ENCODE measurements around the gene CNTNAP5.

Gene CNTNAP5

DNA sequence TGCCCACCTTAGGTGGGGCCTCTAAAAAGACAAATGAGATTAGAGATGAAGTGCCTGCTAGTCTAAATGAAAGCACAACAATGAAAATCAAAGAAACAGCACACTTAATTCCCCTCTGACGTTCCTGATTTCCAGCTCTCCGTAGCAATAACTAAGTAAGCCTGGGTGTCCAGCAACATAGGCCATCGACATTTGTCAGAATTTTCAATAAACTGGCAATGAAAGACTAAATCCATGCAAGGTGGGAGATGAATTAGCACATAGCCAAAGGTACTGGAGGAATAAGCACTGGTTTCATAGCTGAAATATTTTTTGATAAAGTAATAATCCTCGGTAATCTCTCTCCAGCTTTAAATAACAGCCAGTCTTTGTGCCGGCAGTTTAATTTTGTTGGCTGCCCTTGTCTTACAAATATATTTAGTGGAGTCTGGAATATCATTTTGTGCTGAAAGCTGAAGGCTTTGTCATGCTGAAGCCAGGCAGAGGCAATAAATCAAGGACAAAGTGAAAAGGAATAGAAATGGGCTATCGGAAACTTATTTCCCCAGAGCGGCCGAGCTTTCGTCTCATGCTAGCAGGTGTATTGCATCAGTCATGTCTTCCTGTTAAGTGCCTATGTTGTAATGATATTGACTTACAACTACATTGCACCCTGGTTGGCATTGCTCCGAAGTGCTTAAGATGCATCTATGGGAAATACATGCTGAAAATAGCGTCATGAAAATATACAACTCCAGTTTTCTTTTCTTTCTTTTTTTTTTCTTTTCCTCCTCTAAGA, 790.1 kb downstream of the CNTNAP5 start:
- Histone ChIP-seq H3K9ac (ENCODE audit: low read length) (no peak overlapping the region), H3K27me3 (ENCODE audit: insufficient read depth, low read length, poor library complexity) (no peaks in the 10 kb centered on the region), H3K27ac (ENCODE audit: low read depth, low read length) (no peak overlapping the region), H3K36me3 (ENCODE audit: control insufficient read depth, insufficient read depth, low read length) (no peaks in the 10 kb centered on the region), H4K8ac (ENCODE audit: low read depth, low read length) (no peak overlapping the region), H3K56ac (ENCODE audit: low read length) (no peak overlapping the region), H2BK15ac (replicated peaks; ENCODE audit: low read depth) (no peak overlapping the region), H4K5ac (ENCODE audit: low read length) (no peak overlapping the region), H2BK5ac (ENCODE audit: low read length) (no peak overlapping the region), H3K4me3 (ENCODE audit: low read length) (no peak overlapping the region), H3K4me1 (ENCODE audit: control insufficient read depth, low read depth, low read length) (no peaks in the 10 kb centered on the region), H3K4ac (ENCODE audit: low read depth, low read length) (no peak overlapping the region), H3K79me2 (ENCODE audit: control insufficient read depth, insufficient read depth, low read length) (no peaks in the 10 kb centered on the region), H3K18ac (ENCODE audit: low read length) (no peak overlapping the region), H3K4me2 (ENCODE audit: low read length) (no peak overlapping the region), H2BK120ac (ENCODE audit: low read depth, low read length) (no peak overlapping the region), H3K79me1 (ENCODE audit: low read length) (no peaks in the 10 kb centered on the region), H2AK5ac (ENCODE audit: low read length) (no peak overlapping the region), H3K23ac (ENCODE audit: low read length) (no peak overlapping the region)
- DNase-seq, result no peak
- no CpG with 5 or more reads among the region's 11 CpGs for WGBS (ENCODE audit: extremely low coverage, insufficient coverage, low lambda C conversion rate)

DNA sequence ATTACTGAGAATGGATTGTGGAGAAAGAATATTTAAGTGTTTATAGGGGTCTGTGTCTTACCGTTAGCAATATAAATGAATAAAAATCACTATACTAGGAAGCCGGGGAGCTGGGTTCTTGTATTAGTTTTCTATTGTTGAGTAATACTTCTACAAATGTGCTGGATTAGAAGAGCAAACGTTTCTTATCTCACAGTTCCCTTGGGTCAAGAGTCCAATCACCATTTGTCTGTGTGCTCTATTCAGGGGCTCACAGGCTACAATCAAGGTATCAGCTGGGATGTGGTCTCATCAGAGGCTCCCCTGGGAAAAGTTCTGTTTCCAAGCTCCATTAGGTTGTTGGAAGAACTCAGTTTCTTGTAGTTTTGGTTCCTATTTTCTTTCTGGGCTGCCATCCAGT, 790.9 kb downstream of the CNTNAP5 start:
- no peaks in the 10 kb centered on the region for H3K4me1 ChIP-seq (ENCODE audit: control insufficient read depth, low read depth, low read length)
- no peak for DNase-seq
- no peak overlapping the region for H3K23ac ChIP-seq (ENCODE audit: low read length)
- H3K18ac ChIP-seq (ENCODE audit: low read length), result no peak overlapping the region
- H2BK120ac ChIP-seq (ENCODE audit: low read depth, low read length), result no peak overlapping the region
- no peaks in the 10 kb centered on the region for H3K27me3 ChIP-seq (ENCODE audit: insufficient read depth, low read length, poor library complexity)
- H3K4me2 ChIP-seq (ENCODE audit: low read length), result no peak overlapping the region
- H3K9ac ChIP-seq (ENCODE audit: low read length), result no peak overlapping the region
- no peaks in the 10 kb centered on the region for H3K79me1 ChIP-seq (ENCODE audit: low read length)
- no peak overlapping the region for H2BK15ac ChIP-seq (replicated peaks; ENCODE audit: low read depth)
- no peak overlapping the region for H4K5ac ChIP-seq (ENCODE audit: low read length)
- H4K8ac ChIP-seq (ENCODE audit: low read depth, low read length), result no peak overlapping the region
- WGBS (ENCODE audit: extremely low coverage, insufficient coverage, low lambda C conversion rate), result no CpG with 5 or more reads among the region's 3 CpGs
- H3K4ac ChIP-seq (ENCODE audit: low read depth, low read length), result no peak overlapping the region
- no peaks in the 10 kb centered on the region for H3K36me3 ChIP-seq (ENCODE audit: control insufficient read depth, insufficient read depth, low read length)
- no peaks in the 10 kb centered on the region for H3K79me2 ChIP-seq (ENCODE audit: control insufficient read depth, insufficient read depth, low read length)
- no peak overlapping the region for H3K56ac ChIP-seq (ENCODE audit: low read length)
- no peak overlapping the region for H2AK5ac ChIP-seq (ENCODE audit: low read length)
- no peak overlapping the region for H3K4me3 ChIP-seq (ENCODE audit: low read length)
- no peak overlapping the region for H3K27ac ChIP-seq (ENCODE audit: low read depth, low read length)
- H2BK5ac ChIP-seq (ENCODE audit: low read length), result no peak overlapping the region

DNA sequence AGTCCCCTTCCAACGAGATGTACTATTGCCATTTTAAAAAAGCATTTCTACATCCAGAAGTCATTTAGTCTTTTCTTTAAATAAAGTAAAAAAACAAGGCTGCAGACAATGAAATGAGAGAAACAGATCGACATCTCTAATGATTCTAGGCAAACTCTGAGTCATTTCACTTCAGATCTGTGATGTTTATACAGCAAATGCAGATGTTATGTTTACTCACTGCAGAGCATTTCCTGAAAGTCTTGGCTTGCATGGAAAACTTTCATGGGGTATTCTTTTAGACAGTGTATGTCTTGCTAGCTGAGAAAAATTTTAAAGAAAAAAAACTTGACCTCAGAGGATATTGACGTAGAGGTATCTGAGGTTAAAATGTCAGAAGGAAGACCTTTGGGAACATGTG, 797.4 kb downstream of the CNTNAP5 start:
- no peak overlapping the region for H3K18ac ChIP-seq (ENCODE audit: low read length)
- H3K23ac ChIP-seq (ENCODE audit: low read length), result no peak overlapping the region
- DNase-seq, result no peak
- H2BK5ac ChIP-seq (ENCODE audit: low read length), result no peak overlapping the region
- WGBS (ENCODE audit: extremely low coverage, insufficient coverage, low lambda C conversion rate), result no CpG with 5 or more reads among the region's 3 CpGs
- no peak overlapping the region for H3K4ac ChIP-seq (ENCODE audit: low read depth, low read length)
- no peak overlapping the region for H3K56ac ChIP-seq (ENCODE audit: low read length)
- H3K4me1 ChIP-seq (ENCODE audit: control insufficient read depth, low read depth, low read length), result no peaks in the 10 kb centered on the region
- H2BK15ac ChIP-seq (replicated peaks; ENCODE audit: low read depth), result no peak overlapping the region
- no peak overlapping the region for H4K8ac ChIP-seq (ENCODE audit: low read depth, low read length)
- H2AK5ac ChIP-seq (ENCODE audit: low read length), result no peak overlapping the region
- H3K27ac ChIP-seq (ENCODE audit: low read depth, low read length), result no peak overlapping the region
- no peak overlapping the region for H3K4me2 ChIP-seq (ENCODE audit: low read length)
- no peak overlapping the region for H4K5ac ChIP-seq (ENCODE audit: low read length)
- H3K9ac ChIP-seq (ENCODE audit: low read length), result no peak overlapping the region
- no peaks in the 10 kb centered on the region for H3K79me2 ChIP-seq (ENCODE audit: control insufficient read depth, insufficient read depth, low read length)
- H2BK120ac ChIP-seq (ENCODE audit: low read depth, low read length), result no peak overlapping the region
- H3K4me3 ChIP-seq (ENCODE audit: low read length), result no peak overlapping the region
- H3K27me3 ChIP-seq (ENCODE audit: insufficient read depth, low read length, poor library complexity), result no peaks in the 10 kb centered on the region
- H3K79me1 ChIP-seq (ENCODE audit: low read length), result no peaks in the 10 kb centered on the region
- no peaks in the 10 kb centered on the region for H3K36me3 ChIP-seq (ENCODE audit: control insufficient read depth, insufficient read depth, low read length)

DNA sequence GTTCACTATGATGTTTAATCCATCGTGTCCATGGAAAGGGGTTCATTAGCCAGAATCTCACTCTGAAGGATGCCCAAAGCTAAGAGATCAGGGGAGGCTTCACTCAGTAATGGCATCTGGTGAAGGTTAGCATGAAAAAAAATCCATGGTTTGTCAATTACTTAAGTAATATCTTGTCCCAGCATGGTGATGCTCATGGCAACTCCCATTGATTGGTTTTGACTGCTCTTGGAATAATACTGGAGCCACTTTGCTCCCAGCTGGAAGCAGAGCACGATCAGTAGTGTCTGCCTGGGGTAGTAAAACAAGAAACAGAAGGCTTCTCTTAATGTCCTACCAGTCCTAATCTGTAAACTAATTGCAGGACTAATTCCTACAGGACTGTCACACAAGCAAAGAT, 799.4 kb downstream of the CNTNAP5 start:
- WGBS (ENCODE audit: extremely low coverage, insufficient coverage, low lambda C conversion rate), result no CpG with 5 or more reads among the region's 2 CpGs

DNA sequence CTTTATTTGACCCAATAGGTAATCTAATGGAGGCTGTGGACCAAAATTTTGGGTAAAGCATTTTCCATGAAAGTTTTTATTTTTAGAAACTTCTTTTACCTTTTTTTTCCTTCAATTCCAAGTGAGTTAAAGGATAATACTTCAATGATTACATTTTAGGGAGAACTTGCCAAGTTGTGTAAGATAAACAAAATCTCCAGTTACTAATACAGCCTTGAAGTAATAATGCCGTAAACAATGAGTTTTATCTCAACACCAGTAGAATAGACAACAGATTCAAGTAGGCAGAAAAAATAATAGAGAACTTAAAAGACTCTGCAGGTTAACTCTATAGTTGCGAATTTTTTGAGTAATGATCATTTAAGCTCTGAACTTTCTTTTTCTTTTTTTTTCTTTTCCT, 807.4 kb downstream of the CNTNAP5 start:
- no peak overlapping the region for H2AK5ac ChIP-seq (ENCODE audit: low read length)
- no peaks in the 10 kb centered on the region for H3K36me3 ChIP-seq (ENCODE audit: control insufficient read depth, insufficient read depth, low read length)
- H3K23ac ChIP-seq (ENCODE audit: low read length), result no peak overlapping the region
- no peak overlapping the region for H2BK15ac ChIP-seq (replicated peaks; ENCODE audit: low read depth)
- no peak overlapping the region for H2BK5ac ChIP-seq (ENCODE audit: low read length)
- no peaks in the 10 kb centered on the region for H3K79me2 ChIP-seq (ENCODE audit: control insufficient read depth, insufficient read depth, low read length)
- H2BK120ac ChIP-seq (ENCODE audit: low read depth, low read length), result no peak overlapping the region
- H4K8ac ChIP-seq (ENCODE audit: low read depth, low read length), result no peak overlapping the region
- DNase-seq, result no peak
- no peak overlapping the region for H3K4me3 ChIP-seq (ENCODE audit: low read length)
- no peak overlapping the region for H3K56ac ChIP-seq (ENCODE audit: low read length)
- no peaks in the 10 kb centered on the region for H3K79me1 ChIP-seq (ENCODE audit: low read length)
- no peaks in the 10 kb centered on the region for H3K27me3 ChIP-seq (ENCODE audit: insufficient read depth, low read length, poor library complexity)
- H3K4me1 ChIP-seq (ENCODE audit: control insufficient read depth, low read depth, low read length), result no peaks in the 10 kb centered on the region
- no peak overlapping the region for H3K27ac ChIP-seq (ENCODE audit: low read depth, low read length)
- no peak overlapping the region for H4K5ac ChIP-seq (ENCODE audit: low read length)
- no peak overlapping the region for H3K4me2 ChIP-seq (ENCODE audit: low read length)
- no peak overlapping the region for H3K4ac ChIP-seq (ENCODE audit: low read depth, low read length)
- no peak overlapping the region for H3K9ac ChIP-seq (ENCODE audit: low read length)
- H3K18ac ChIP-seq (ENCODE audit: low read length), result no peak overlapping the region
- WGBS (ENCODE audit: extremely low coverage, insufficient coverage, low lambda C conversion rate), result no CpG with 5 or more reads among the region's 2 CpGs

More for the DNA sequence above, 799.4 kb downstream of the CNTNAP5 start:
- H3K23ac ChIP-seq (ENCODE audit: low read length), result no peak overlapping the region
- no peak overlapping the region for H4K8ac ChIP-seq (ENCODE audit: low read depth, low read length)
- H3K27ac ChIP-seq (ENCODE audit: low read depth, low read length), result no peak overlapping the region
- DNase-seq, result no peak
- no peaks in the 10 kb centered on the region for H3K27me3 ChIP-seq (ENCODE audit: insufficient read depth, low read length, poor library complexity)
- no peak overlapping the region for H3K4me3 ChIP-seq (ENCODE audit: low read length)
- H2AK5ac ChIP-seq (ENCODE audit: low read length), result no peak overlapping the region
- no peak overlapping the region for H3K56ac ChIP-seq (ENCODE audit: low read length)
- no peak overlapping the region for H4K5ac ChIP-seq (ENCODE audit: low read length)
- no peak overlapping the region for H3K9ac ChIP-seq (ENCODE audit: low read length)
- H3K36me3 ChIP-seq (ENCODE audit: control insufficient read depth, insufficient read depth, low read length), result no peaks in the 10 kb centered on the region
- no peak overlapping the region for H2BK120ac ChIP-seq (ENCODE audit: low read depth, low read length)
- no peak overlapping the region for H3K18ac ChIP-seq (ENCODE audit: low read length)
- H3K4ac ChIP-seq (ENCODE audit: low read depth, low read length), result no peak overlapping the region
- H3K4me2 ChIP-seq (ENCODE audit: low read length), result no peak overlapping the region
- no peak overlapping the region for H2BK15ac ChIP-seq (replicated peaks; ENCODE audit: low read depth)
- H3K4me1 ChIP-seq (ENCODE audit: control insufficient read depth, low read depth, low read length), result no peaks in the 10 kb centered on the region
- no peaks in the 10 kb centered on the region for H3K79me2 ChIP-seq (ENCODE audit: control insufficient read depth, insufficient read depth, low read length)
- no peaks in the 10 kb centered on the region for H3K79me1 ChIP-seq (ENCODE audit: low read length)
- H2BK5ac ChIP-seq (ENCODE audit: low read length), result no peak overlapping the region

- no peak for DNase-seq
- Histone ChIP-seq H3K79me2 (ENCODE audit: control insufficient read depth, insufficient read depth, low read length) (no peaks in the 10 kb centered on the region), H3K36me3 (ENCODE audit: control insufficient read depth, insufficient read depth, low read length) (no peaks in the 10 kb centered on the region), H3K18ac (ENCODE audit: low read length) (no peak overlapping the region), H3K27me3 (ENCODE audit: insufficient read depth, low read length, poor library complexity) (no peaks in the 10 kb centered on the region), H3K4me2 (ENCODE audit: low read length) (no peak overlapping the region), H3K4me1 (ENCODE audit: control insufficient read depth, low read depth, low read length) (no peaks in the 10 kb centered on the region), H3K9ac (ENCODE audit: low read length) (no peak overlapping the region), H4K5ac (ENCODE audit: low read length) (no peak overlapping the region), H4K8ac (ENCODE audit: low read depth, low read length) (no peak overlapping the region), H3K56ac (ENCODE audit: low read length) (no peak overlapping the region), H3K4me3 (ENCODE audit: low read length) (no peak overlapping the region), H3K79me1 (ENCODE audit: low read length) (no peaks in the 10 kb centered on the region), H2BK5ac (ENCODE audit: low read length) (no peak overlapping the region), H3K4ac (ENCODE audit: low read depth, low read length) (no peak overlapping the region), H2BK15ac (replicated peaks; ENCODE audit: low read depth) (no peak overlapping the region), H3K27ac (ENCODE audit: low read depth, low read length) (no peak overlapping the region), H2BK120ac (ENCODE audit: low read depth, low read length) (no peak overlapping the region), H3K23ac (ENCODE audit: low read length) (no peak overlapping the region), H2AK5ac (ENCODE audit: low read length) (no peak overlapping the region)
- no CpG with 5 or more reads among the region's 1 CpG for WGBS (ENCODE audit: extremely low coverage, insufficient coverage, low lambda C conversion rate)
Measured at GRCh38 chr2:124834331-124834730, 809.2 kb downstream of the CNTNAP5 start.
